HG03520 (cell line): ENCODE data around the gene ADRA2C.
"Not testable (repeated sequence)": the region's sequence is repeated elsewhere in the genome, so short reads cannot be mapped to it uniquely, and the experiment has no call there.

Experiments
- ATAC-seq: cut with Tn5 transposase; IDR thresholded peaks from one replicate; pipeline ENCODE4 v1.9.1; 2021; ENCODE audit warnings: mild to moderate bottlenecking, moderate library complexity; ENCODE audit not compliant: unreplicated experiment

Gene ADRA2C

GRCh38 chr4:3810111-3810680 is 44.0 kb downstream of the ADRA2C start:
- no peak for ATAC-seq

GRCh38 chr4:3810796-3811485 is 44.8 kb downstream of the ADRA2C start:
- no peak for ATAC-seq

- ATAC-seq: no peak
Measured at GRCh38 chr4:3811621-3812020, 45.4 kb downstream of the ADRA2C start.

- ATAC-seq: no peak
Measured at GRCh38 chr4:3812211-3812934, 46.2 kb downstream of the ADRA2C start.

GRCh38 chr4:3813151-3814052 is 47.2 kb downstream of the ADRA2C start:
- ATAC-seq: no peak

GRCh38 chr4:3814053-3814570 is 47.9 kb downstream of the ADRA2C start:
- no peak for ATAC-seq

- ATAC-seq: not testable (repeated sequence)
Measured at GRCh38 chr4:3814838-3815237, 48.7 kb downstream of the ADRA2C start.

GRCh38 chr4:3816256-3816825 is 50.2 kb downstream of the ADRA2C start:
- no peak for ATAC-seq

- no peak for ATAC-seq
Measured at GRCh38 chr4:3816983-3817960, 51.1 kb downstream of the ADRA2C start.
